Measurements from ENCODE around the gene ANAPC2. TPM values are rescaled to one million over a fixed set of nuclear protein-coding genes. Genes with fewer than 3 reads are reported as not detected.

Gene ANAPC2
- total RNA-seq, 2 experiments from 2014 or later: 34.8 to 90.4 TPM

- intact Hi-C loops (cut with micrococcal nuclease; ENCODE audit: unreplicated experiment): no loop called here
- DNase-seq (ENCODE audit: low spot score): no peak
- POLR2A ChIA-PET: no interaction called here
- no peaks in the 10 kb centered on the region for H4K20me1 ChIP-seq (ENCODE audit: insufficient read depth, low read length)
- peaks cover 12% of the 10 kb centered on the region for H3K4me1 ChIP-seq (ENCODE audit: insufficient read depth, low read length, poor library complexity, severe bottlenecking)
- H3K9me2 ChIP-seq (ENCODE audit: insufficient read depth, low read length): no peaks in the 10 kb centered on the region
- peaks cover 12% of the 10 kb centered on the region; the same call in 1 of the 2 replicates for H3K79me2 ChIP-seq (ENCODE audit: insufficient read depth, low read depth, low read length)
- no peak overlapping the region for H3K4me2 ChIP-seq (ENCODE audit: low read length)
- H2AFZ ChIP-seq (ENCODE audit: low read length): no peak overlapping the region
- BruUV-seq (replicated peaks): no TSS peak
- no peaks in the 10 kb centered on the region for H3K9me3 ChIP-seq (ENCODE audit: low read length)
- no peak for TF ChIP-seq CTCF (conservative IDR thresholded peaks at IDR 0.05; ENCODE audit: low read length)
- no peak for TF ChIP-seq EZH2phosphoT487 (IDR thresholded peaks at IDR 0.05; ENCODE audit: borderline replicate concordance, low read depth, low read length)
- H3K4me3 ChIP-seq (ENCODE audit: low read depth, low read length, poor library complexity, severe bottlenecking): no peak overlapping the region
- H3K36me3 ChIP-seq (ENCODE audit: insufficient read depth, low read length): peaks cover 20% of the 10 kb centered on the region; the same call in 1 of the 2 replicates
- H3K27ac ChIP-seq (ENCODE audit: low read depth, low read length, poor library complexity, severe bottlenecking): no peak overlapping the region
- CTCF ChIA-PET (ENCODE audit: unreplicated experiment): no interaction called here
Observed at GRCh38 chr9:137193771-137194170, 5.4 kb upstream of the ANAPC2 start.

- CTCF ChIA-PET (ENCODE audit: unreplicated experiment): interaction anchor here (0.5 to 0.7 kb wide), 4 partner anchors 11 to 66 kb away, joined by 3 to 4 read pairs (median 3); no protein-coding TSS in a partner anchor
- no peak overlapping the region for H3K27ac ChIP-seq (ENCODE audit: low read depth, low read length, poor library complexity, severe bottlenecking)
- peaks cover 16% of the 10 kb centered on the region for H3K79me2 ChIP-seq (ENCODE audit: insufficient read depth, low read depth, low read length)
- no peak overlapping the region for H2AFZ ChIP-seq (ENCODE audit: low read length)
- intact Hi-C loops (cut with micrococcal nuclease; ENCODE audit: unreplicated experiment): no loop called here
- DNase-seq (ENCODE audit: low spot score): no peak
- peaks cover 12% of the 10 kb centered on the region for H3K4me1 ChIP-seq (ENCODE audit: insufficient read depth, low read length, poor library complexity, severe bottlenecking)
- no peaks in the 10 kb centered on the region for H4K20me1 ChIP-seq (ENCODE audit: insufficient read depth, low read length)
- POLR2A ChIA-PET: no interaction called here
- H3K4me3 ChIP-seq (ENCODE audit: low read depth, low read length, poor library complexity, severe bottlenecking): no peak overlapping the region
- H3K9me3 ChIP-seq (ENCODE audit: low read length): no peaks in the 10 kb centered on the region
- no TSS peak for BruUV-seq (replicated peaks)
- no peak overlapping the region for H3K4me2 ChIP-seq (ENCODE audit: low read length)
- no peaks in the 10 kb centered on the region for H3K9me2 ChIP-seq (ENCODE audit: insufficient read depth, low read length)
- TF ChIP-seq EZH2phosphoT487 (IDR thresholded peaks at IDR 0.05; ENCODE audit: borderline replicate concordance, low read depth, low read length) (no peak), CTCF (conservative IDR thresholded peaks at IDR 0.05; ENCODE audit: low read length) (no peak)
- H3K36me3 ChIP-seq (ENCODE audit: insufficient read depth, low read length): peaks cover 20% of the 10 kb centered on the region; the same call in 1 of the 2 replicates
Observed at GRCh38 chr9:137192859-137193258, 4.5 kb upstream of the ANAPC2 start.

GRCh38 chr9:137192448-137192780, 4.1 kb upstream of the ANAPC2 start:
- no peak for TF ChIP-seq CTCF (conservative IDR thresholded peaks at IDR 0.05; ENCODE audit: low read length)
- no peak for TF ChIP-seq EZH2phosphoT487 (IDR thresholded peaks at IDR 0.05; ENCODE audit: borderline replicate concordance, low read depth, low read length)
- ChIA-PET CTCF (ENCODE audit: unreplicated experiment) (interaction anchor here (0.6 to 0.7 kb wide), 2 partner anchors 16 to 65 kb away, joined by 3 read pairs; no protein-coding TSS in a partner anchor), POLR2A (no interaction called here)
- Histone ChIP-seq H3K4me3 (ENCODE audit: low read depth, low read length, poor library complexity, severe bottlenecking) (no peak overlapping the region), H3K9me2 (ENCODE audit: insufficient read depth, low read length) (no peaks in the 10 kb centered on the region), H3K4me1 (ENCODE audit: insufficient read depth, low read length, poor library complexity, severe bottlenecking) (peaks cover 15% of the 10 kb centered on the region), H3K4me2 (ENCODE audit: low read length) (no peak overlapping the region), H3K36me3 (ENCODE audit: insufficient read depth, low read length) (peaks cover 20% of the 10 kb centered on the region; the same call in 1 of the 2 replicates), H4K20me1 (ENCODE audit: insufficient read depth, low read length) (peaks cover 2% of the 10 kb centered on the region; the same call in 1 of the 2 replicates), H3K9me3 (ENCODE audit: low read length) (no peaks in the 10 kb centered on the region), H2AFZ (ENCODE audit: low read length) (no peak overlapping the region), H3K27ac (ENCODE audit: low read depth, low read length, poor library complexity, severe bottlenecking) (no peak overlapping the region), H3K79me2 (ENCODE audit: insufficient read depth, low read depth, low read length) (peaks cover 20% of the 10 kb centered on the region)
- intact Hi-C loops (cut with micrococcal nuclease; ENCODE audit: unreplicated experiment): no loop called here
- BruUV-seq (replicated peaks): no TSS peak
- DNase-seq (ENCODE audit: low spot score): no peak
